ENCODE data around the gene INPP4A. TPM values are rescaled to one million over a fixed set of nuclear protein-coding genes. Genes with fewer than 3 reads are reported as not detected.

INPP4A gene
- total and polyA plus RNA-seq, 2 of the 13 experiments (the other 11 are each of a cell fraction or from before 2014, with no cell fraction given) = 10.1 to 10.9 TPM

- TF ChIP-seq, protein P1, sequence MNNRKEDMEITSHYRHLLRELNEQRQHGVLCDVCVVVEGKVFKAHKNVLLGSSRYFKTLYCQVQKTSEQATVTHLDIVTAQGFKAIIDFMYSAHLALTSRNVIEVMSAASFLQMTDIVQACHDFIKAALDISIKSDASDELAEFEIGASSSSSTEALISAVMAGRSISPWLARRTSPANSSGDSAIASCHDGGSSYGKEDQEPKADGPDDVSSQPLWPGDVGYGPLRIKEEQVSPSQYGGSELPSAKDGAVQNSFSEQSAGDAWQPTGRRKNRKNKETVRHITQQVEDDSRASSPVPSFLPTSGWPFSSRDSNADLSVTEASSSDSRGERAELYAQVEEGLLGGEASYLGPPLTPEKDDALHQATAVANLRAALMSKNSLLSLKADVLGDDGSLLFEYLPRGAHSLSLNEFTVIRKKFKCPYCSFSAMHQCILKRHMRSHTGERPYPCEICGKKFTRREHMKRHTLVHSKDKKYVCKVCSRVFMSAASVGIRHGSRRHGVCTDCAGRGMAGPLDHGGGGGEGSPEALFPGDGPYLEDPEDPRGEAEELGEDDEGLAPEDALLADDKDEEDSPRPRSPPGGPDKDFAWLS (CRISPR knock-in tag; IDR thresholded peaks at IDR 0.05; ENCODE audit: borderline replicate concordance) = no peak
- TF ChIP-seq RBAK (CRISPR knock-in tag; IDR thresholded peaks at IDR 0.05) (no peak), MLX (CRISPR knock-in tag; IDR thresholded peaks at IDR 0.05) (no peak), RORA (CRISPR knock-in tag; IDR thresholded peaks at IDR 0.05) (no peak), ZNF83 (CRISPR knock-in tag; IDR thresholded peaks at IDR 0.05; ENCODE audit: borderline replicate concordance) (no peak), ZNF644 (CRISPR knock-in tag; IDR thresholded peaks at IDR 0.05; ENCODE audit: low read depth) (no peak), KLF12 (CRISPR knock-in tag; IDR thresholded peaks at IDR 0.05; ENCODE audit: borderline replicate concordance) (no peak)
Observed at GRCh38 chr2:98585386-98585785, 140.7 kb downstream of the INPP4A start (continued).

DNA sequence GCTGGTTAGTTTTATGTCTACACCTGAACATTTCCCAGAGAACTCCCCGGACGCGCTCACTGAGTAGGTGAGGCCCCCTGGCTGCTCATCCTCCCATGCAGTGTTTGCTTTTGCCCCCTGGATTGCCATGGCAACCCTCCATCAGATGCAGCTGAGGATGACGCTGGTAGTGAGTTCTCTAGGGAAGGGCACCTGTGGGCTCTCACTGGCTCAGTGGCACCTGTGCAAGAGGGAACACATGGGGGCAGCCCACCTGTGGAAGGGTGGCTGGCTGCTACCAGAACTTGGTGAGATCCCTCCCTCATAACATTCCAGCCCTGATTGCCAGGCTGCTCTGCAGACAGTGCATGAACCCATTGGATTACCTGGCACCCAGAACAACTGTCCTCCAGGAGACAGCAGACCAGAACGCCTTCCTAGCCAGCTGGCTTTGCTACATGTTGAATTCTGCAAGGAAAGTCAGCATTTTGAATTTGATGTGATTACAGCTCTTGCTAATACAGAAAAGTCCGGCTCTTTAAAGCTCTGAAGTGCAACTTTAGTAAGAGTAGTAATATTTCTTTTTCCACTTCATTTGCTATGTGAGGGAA is 142.0 kb downstream of the INPP4A start:
- Histone ChIP-seq H2AFZ (ENCODE audit: low read length) (no peak overlapping the region), H4K20me1 (ENCODE audit: insufficient read depth, low read length) (no peaks in the 10 kb centered on the region), H3K27ac (ENCODE audit: extremely low read length, insufficient read depth, low read length) (no peak overlapping the region), H3K9ac (ENCODE audit: insufficient read depth, low read depth, low read length) (no peak overlapping the region), H3K36me3 (replicated peaks in 1 of 2; ENCODE audit: control insufficient read depth in 1 of 2, insufficient read depth in 2 of 2, low read length in 2 of 2) (peaks cover 3 to 7% of the 10 kb centered on the region in 2 experiments; a peak in 3 of 5 replicates), H3K79me2 (ENCODE audit: insufficient read depth, low read length) (no peaks in the 10 kb centered on the region), H3K9me3 (ENCODE audit: low read length) (no peaks in the 10 kb centered on the region), H3K4me3 (replicated peaks in 1 of 3; ENCODE audit: insufficient read depth in 1 of 3, low read depth in 2 of 3, low read length in 3 of 3) (no peak overlapping the region), H3K27me3 (ENCODE audit: control insufficient read depth in 1 of 2, insufficient read depth in 2 of 2, low read length in 2 of 2) (no peaks in the 10 kb centered on the region), H3K4me2 (ENCODE audit: low read depth, low read length) (no peak overlapping the region), H3K4me1 (ENCODE audit: insufficient read depth, low read length) (peaks cover 19% of the 10 kb centered on the region)
- 96% methylated on average over 5 of the region's 6 CpGs for WGBS (ENCODE audit: low lambda C conversion rate)
- no peak for DNase-seq (ENCODE audit: low spot score)
- ChIA-PET POLR2A (no interaction called here), CTCF (ENCODE audit: low intra/inter-chr PET ratio, low total read pairs) (no interaction called here)
- no peak for ATAC-seq
- intact Hi-C loops (cut with micrococcal nuclease; ENCODE audit: unreplicated experiment) (no loop called here), in situ Hi-C loops (cut with HindIII; ENCODE audit: extremely low pct_ligation_motif_present, low pct_unique_long_range_greater_than_20kb) (no loop called here)
- no TSS peak for BruUV-seq (replicated peaks)
- FAIRE-seq = no peak
- TF ChIP-seq ATM (IDR thresholded peaks at IDR 0.05; ENCODE audit: borderline replicate concordance) (no peak), RAD21 (CRISPR knock-in tag; IDR thresholded peaks at IDR 0.05) (no peak), ZNF34 (CRISPR knock-in tag; IDR thresholded peaks at IDR 0.05; ENCODE audit: borderline replicate concordance) (no peak), ZEB1 (IDR thresholded peaks at IDR 0.05; ENCODE audit: insufficient replicate concordance, low read depth) (no peak), SOX5 (CRISPR knock-in tag; IDR thresholded peaks at IDR 0.05; ENCODE audit: borderline replicate concordance) (no peak), ZNF598 (CRISPR knock-in tag; IDR thresholded peaks at IDR 0.05; ENCODE audit: borderline replicate concordance) (no peak), ZNF616 (CRISPR knock-in tag; IDR thresholded peaks at IDR 0.05; ENCODE audit: low read depth) (no peak), ATF2 (CRISPR knock-in tag; IDR thresholded peaks at IDR 0.05) (no peak), FOSL2 (CRISPR knock-in tag; IDR thresholded peaks at IDR 0.05) (no peak), SMAD9 (CRISPR knock-in tag; IDR thresholded peaks at IDR 0.05) (no peak), ZMYM2 (CRISPR knock-in tag; IDR thresholded peaks at IDR 0.05) (no peak), ZNF724P (CRISPR knock-in tag; IDR thresholded peaks at IDR 0.05; ENCODE audit: borderline replicate concordance) (no peak), ZBTB7A (CRISPR knock-in tag; IDR thresholded peaks at IDR 0.05) (no peak), ZNF839 (CRISPR knock-in tag; IDR thresholded peaks at IDR 0.05; ENCODE audit: borderline replicate concordance) (no peak), SRSF1 (optimal IDR thresholded peaks at IDR 0.05; ENCODE audit: low read depth, low read length) (no peak)
